ENCODE data around the gene RAB9A. TPM values are rescaled to one million over a fixed set of nuclear protein-coding genes. Genes with fewer than 3 reads are reported as not detected.
A peak's percentile ranks its signal among the peaks of the same experiment; 100 is the strongest.
"Not testable (repeated sequence)": the region's sequence is repeated elsewhere in the genome, so short reads cannot be mapped to it uniquely, and the experiment has no call there.

The RAB9A gene
- total and polyA plus RNA-seq, 7 experiments from 2014 or later: 10.1 to 22.8 (median 18.3) TPM

GRCh38 chrX:13673016-13673415, 15.9 kb upstream of the RAB9A start:
- H3K4me1 ChIP-seq (ENCODE audit: control insufficient read depth in 2 of 2, insufficient read depth in 2 of 2, low read length in 2 of 2): no peaks in the 10 kb centered on the region
- Mint-ChIP-seq H3K27me3 (no peaks in the 10 kb centered on the region), H3K36me3 (peaks cover 0 to 32% (median 24%) of the 10 kb centered on the region in 5 donors), H3K4me1 (peaks cover 0 to 4% (median 0%) of the 10 kb centered on the region in 7 donors), H3K4me3 (no peak overlapping the region), H3K9me3 (peaks cover 0 to 6% (median 0%) of the 10 kb centered on the region in 11 donors), H3K27ac (no peak overlapping the region)
- no peaks in the 10 kb centered on the region for H3K9me3 ChIP-seq (ENCODE audit: control insufficient read depth in 2 of 3, low read length in 3 of 3)
- ATAC-seq: no peak
- no peak overlapping the region for H3K4me3 ChIP-seq (ENCODE audit: low read length)
- no peaks in the 10 kb centered on the region for H3K36me3 ChIP-seq (ENCODE audit: control insufficient read depth in 2 of 3, insufficient read depth in 3 of 3, low read length in 3 of 3)
- H3K27me3 ChIP-seq (ENCODE audit: control insufficient read depth in 2 of 2, insufficient read depth in 2 of 2, low read length in 2 of 2): no peaks in the 10 kb centered on the region
- no peak overlapping the region for H3K27ac ChIP-seq (ENCODE audit: low read depth, low read length)
- no peak for DNase-seq
- intact Hi-C loops (cut with micrococcal nuclease): no loop called here
- POLR2A ChIA-PET: no interaction called here
- CTCF ChIA-PET: no interaction called here

- Histone ChIP-seq H3K36me3 (ENCODE audit: control insufficient read depth in 2 of 3, insufficient read depth in 3 of 3, low read length in 3 of 3) (no peaks in the 10 kb centered on the region), H3K4me1 (ENCODE audit: control insufficient read depth in 2 of 2, insufficient read depth in 2 of 2, low read length in 2 of 2) (no peaks in the 10 kb centered on the region), H3K9me3 (ENCODE audit: control insufficient read depth in 2 of 3, low read length in 3 of 3) (no peaks in the 10 kb centered on the region), H3K4me3 (ENCODE audit: low read length) (no peak overlapping the region), H3K27ac (ENCODE audit: low read depth, low read length) (no peak overlapping the region), H3K27me3 (ENCODE audit: control insufficient read depth in 2 of 2, insufficient read depth in 2 of 2, low read length in 2 of 2) (no peaks in the 10 kb centered on the region)
- intact Hi-C loops (cut with micrococcal nuclease): no loop called here
- H3K4me1 Mint-ChIP-seq: peaks cover 0 to 1% (median 0%) of the 10 kb centered on the region in 7 donors
- peaks cover 0 to 8% (median 0%) of the 10 kb centered on the region in 11 donors for H3K9me3 Mint-ChIP-seq
- POLR2A ChIA-PET: no interaction called here
- ATAC-seq: no peak
- no peak overlapping the region for H3K27ac Mint-ChIP-seq
- no peaks in the 10 kb centered on the region for H3K27me3 Mint-ChIP-seq
- peaks cover 0 to 26% (median 21%) of the 10 kb centered on the region in 5 donors for H3K36me3 Mint-ChIP-seq
- CTCF ChIA-PET: no interaction called here
- H3K4me3 Mint-ChIP-seq: no peak overlapping the region
- DNase-seq: no peak
Observed at GRCh38 chrX:13676885-13677284, 12.0 kb upstream of the RAB9A start.

GRCh38 chrX:13679700-13680099, 9.2 kb upstream of the RAB9A start:
- H3K36me3 ChIP-seq (ENCODE audit: control insufficient read depth in 2 of 3, insufficient read depth in 3 of 3, low read length in 3 of 3); H3K4me3 ChIP-seq (ENCODE audit: low read length); H3K4me1 ChIP-seq (ENCODE audit: control insufficient read depth in 2 of 2, insufficient read depth in 2 of 2, low read length in 2 of 2); H3K4me1 Mint-ChIP-seq; H3K27ac Mint-ChIP-seq; CTCF ChIA-PET; H3K9me3 ChIP-seq (ENCODE audit: control insufficient read depth in 2 of 3, low read length in 3 of 3); DNase-seq; POLR2A ChIA-PET; H3K27me3 Mint-ChIP-seq; ATAC-seq; H3K27me3 ChIP-seq (ENCODE audit: control insufficient read depth in 2 of 2, insufficient read depth in 2 of 2, low read length in 2 of 2); H3K27ac ChIP-seq (ENCODE audit: low read depth, low read length); intact Hi-C loops (cut with micrococcal nuclease); H3K4me3 Mint-ChIP-seq: not testable (repeated sequence)
- H3K9me3 Mint-ChIP-seq: peaks cover 0 to 17% (median 0%) of the 10 kb centered on the region in 11 donors
- peaks cover 0 to 22% (median 16%) of the 10 kb centered on the region in 5 donors for H3K36me3 Mint-ChIP-seq

- H3K27ac Mint-ChIP-seq: no peak overlapping the region
- ATAC-seq (no peak), DNase-seq (no peak)
- no peaks in the 10 kb centered on the region for H3K27me3 ChIP-seq (ENCODE audit: control insufficient read depth in 2 of 2, insufficient read depth in 2 of 2, low read length in 2 of 2)
- POLR2A ChIA-PET: no interaction called here
- intact Hi-C loops (cut with micrococcal nuclease): no loop called here
- peaks cover 0 to 20% (median 16%) of the 10 kb centered on the region in 5 donors for H3K36me3 Mint-ChIP-seq
- H3K27ac ChIP-seq (ENCODE audit: low read depth, low read length): no peak overlapping the region
- H3K4me3 Mint-ChIP-seq: no peak overlapping the region
- H3K9me3 Mint-ChIP-seq: peaks cover 0 to 17% (median 0%) of the 10 kb centered on the region in 11 donors
- no peaks in the 10 kb centered on the region for H3K9me3 ChIP-seq (ENCODE audit: control insufficient read depth in 2 of 3, low read length in 3 of 3)
- H3K36me3 ChIP-seq (ENCODE audit: control insufficient read depth in 2 of 3, insufficient read depth in 3 of 3, low read length in 3 of 3): no peaks in the 10 kb centered on the region
- H3K4me3 ChIP-seq (ENCODE audit: low read length): no peak overlapping the region
- no peaks in the 10 kb centered on the region for H3K27me3 Mint-ChIP-seq
- H3K4me1 Mint-ChIP-seq: peaks cover 0 to 7% (median 0%) of the 10 kb centered on the region in 7 donors
- no peaks in the 10 kb centered on the region for H3K4me1 ChIP-seq (ENCODE audit: control insufficient read depth in 2 of 2, insufficient read depth in 2 of 2, low read length in 2 of 2)
- CTCF ChIA-PET: no interaction called here
Observed at GRCh38 chrX:13681595-13681994, 7.3 kb upstream of the RAB9A start.

- peaks cover 0 to 16% (median 9%) of the 10 kb centered on the region in 7 donors for H3K4me1 Mint-ChIP-seq
- ChIA-PET POLR2A (interaction anchor here (0.8 kb wide), 1 partner anchor 9 kb away, joined by 3 read pairs; no protein-coding TSS in a partner anchor), CTCF (no interaction called here)
- no peaks in the 10 kb centered on the region for H3K27me3 ChIP-seq (ENCODE audit: control insufficient read depth in 2 of 2, insufficient read depth in 2 of 2, low read length in 2 of 2)
- intact Hi-C loops (cut with micrococcal nuclease): no loop called here
- ATAC-seq (no peak), DNase-seq (no peak)
- H3K9me3 ChIP-seq (ENCODE audit: control insufficient read depth in 2 of 3, low read length in 3 of 3): no peaks in the 10 kb centered on the region
- no peaks in the 10 kb centered on the region for H3K4me1 ChIP-seq (ENCODE audit: control insufficient read depth in 2 of 2, insufficient read depth in 2 of 2, low read length in 2 of 2)
- H3K4me3 Mint-ChIP-seq: no peak overlapping the region
- H3K36me3 Mint-ChIP-seq: peaks cover 0 to 16% (median 14%) of the 10 kb centered on the region in 5 donors
- H3K27ac ChIP-seq (ENCODE audit: low read depth, low read length): no peak overlapping the region
- H3K27me3 Mint-ChIP-seq: no peaks in the 10 kb centered on the region
- no peak overlapping the region for H3K4me3 ChIP-seq (ENCODE audit: low read length)
- H3K9me3 Mint-ChIP-seq: peaks cover 0 to 17% (median 0%) of the 10 kb centered on the region in 11 donors
- H3K36me3 ChIP-seq (ENCODE audit: control insufficient read depth in 2 of 3, insufficient read depth in 3 of 3, low read length in 3 of 3): no peaks in the 10 kb centered on the region
- no peak overlapping the region for H3K27ac Mint-ChIP-seq
Observed at GRCh38 chrX:13684361-13684760, 4.6 kb upstream of the RAB9A start.

- Mint-ChIP-seq H3K27ac (peak overlapping the region in 2 of 9 donors; percentile 17 to 71), H3K36me3 (peaks cover 0 to 14% (median 10%) of the 10 kb centered on the region in 5 donors), H3K4me1 (peaks cover under 1 to 21% (median 13%) of the 10 kb centered on the region in 7 donors), H3K4me3 (no peak overlapping the region), H3K27me3 (no peaks in the 10 kb centered on the region), H3K9me3 (peaks cover 0 to 12% (median 0%) of the 10 kb centered on the region in 11 donors)
- intact Hi-C loops (cut with micrococcal nuclease): no loop called here
- H3K27me3 ChIP-seq (ENCODE audit: control insufficient read depth in 2 of 2, insufficient read depth in 2 of 2, low read length in 2 of 2): no peaks in the 10 kb centered on the region
- ChIA-PET CTCF (no interaction called here), POLR2A (interaction anchor here (0.8 kb wide), 1 partner anchor 8 kb away, joined by 3 read pairs; no protein-coding TSS in a partner anchor)
- peaks cover 0 to 2% of the 10 kb centered on the region in 2 donors for H3K4me1 ChIP-seq (ENCODE audit: control insufficient read depth in 2 of 2, insufficient read depth in 2 of 2, low read length in 2 of 2)
- no peak overlapping the region for H3K4me3 ChIP-seq (ENCODE audit: low read length)
- H3K9me3 ChIP-seq (ENCODE audit: control insufficient read depth in 2 of 3, low read length in 3 of 3): no peaks in the 10 kb centered on the region
- H3K36me3 ChIP-seq (ENCODE audit: control insufficient read depth in 2 of 3, insufficient read depth in 3 of 3, low read length in 3 of 3): no peaks in the 10 kb centered on the region
- ATAC-seq: no peak
- H3K27ac ChIP-seq (ENCODE audit: low read depth, low read length): no peak overlapping the region
- no peak for DNase-seq
Observed at GRCh38 chrX:13685126-13685763, 3.7 kb upstream of the RAB9A start.

- Mint-ChIP-seq H3K27ac (peak overlapping the region in 6 of 9 donors; percentile 18 to 97 (median 80)), H3K9me3 (peaks cover 0 to 8% (median 0%) of the 10 kb centered on the region in 11 donors), H3K27me3 (no peaks in the 10 kb centered on the region), H3K4me1 (peaks cover 8 to 36% (median 22%) of the 10 kb centered on the region in 7 donors), H3K36me3 (peaks cover 0 to 4% (median 3%) of the 10 kb centered on the region in 5 donors), H3K4me3 (peak overlapping the region in 1 of 10 donors; percentile 0)
- DNase-seq (no peak), ATAC-seq (no peak)
- H3K4me1 ChIP-seq (ENCODE audit: control insufficient read depth in 2 of 2, insufficient read depth in 2 of 2, low read length in 2 of 2): peaks cover 7 to 8% of the 10 kb centered on the region in 2 donors
- H3K4me3 ChIP-seq (ENCODE audit: low read length): no peak overlapping the region
- ChIA-PET CTCF (interaction anchor here (0.6 to 1.8 kb wide), 2 partner anchors 48 to 338 kb away, joined by 3 to 4 read pairs; partner anchors contain the start of genes OFD1 and TRAPPC2), POLR2A (interaction anchor here (1.1 to 4.0 kb wide), 4 partner anchors 34 to 68 kb away, joined by 3 to 39 read pairs (median 6); partner anchors contain the start of genes OFD1, TCEANC and TRAPPC2)
- intact Hi-C loops (cut with micrococcal nuclease): no loop called here
- no peaks in the 10 kb centered on the region for H3K9me3 ChIP-seq (ENCODE audit: control insufficient read depth in 2 of 3, low read length in 3 of 3)
- no peaks in the 10 kb centered on the region for H3K27me3 ChIP-seq (ENCODE audit: control insufficient read depth in 2 of 2, insufficient read depth in 2 of 2, low read length in 2 of 2)
- H3K27ac ChIP-seq (ENCODE audit: low read depth, low read length): no peak overlapping the region
- H3K36me3 ChIP-seq (ENCODE audit: control insufficient read depth in 2 of 3, insufficient read depth in 3 of 3, low read length in 3 of 3): no peaks in the 10 kb centered on the region
Observed at GRCh38 chrX:13687203-13687602, 1.7 kb upstream of the RAB9A start.
